PFSK-1 (cell line): ENCODE results near the gene XNDC1N.

ENCODE experiments used
- POLR2AphosphoS5 ChIP-seq: IDR thresholded peaks from 2 replicates; pipeline ENCODE4 v1.6.1; 2012; ENCODE audit warnings: low read depth, mild to moderate bottlenecking, control low read depth, low read length, moderate library complexity
- TAF1 ChIP-seq: IDR thresholded peaks from 2 replicates; pipeline ENCODE4 v1.6.1; 2012; ENCODE audit warnings: low read length, control low read depth, borderline replicate concordance; ENCODE audit not compliant: insufficient read depth
- TF ChIP-seq, protein P1 (sequence below), 2 experiments: IDR thresholded peaks; 2 replicates each; pipeline versions ENCODE4 v1.6.1 to v1.8.0; 2011 to 2012; ENCODE audit warnings: low read depth in 2 of 2, low read length in 2 of 2, control low read depth in 1 of 2, inconsistent platforms in 1 of 2, mild to moderate bottlenecking in 1 of 2, moderate library complexity in 1 of 2; ENCODE audit not compliant: insufficient read depth in 1 of 2

DNA sequence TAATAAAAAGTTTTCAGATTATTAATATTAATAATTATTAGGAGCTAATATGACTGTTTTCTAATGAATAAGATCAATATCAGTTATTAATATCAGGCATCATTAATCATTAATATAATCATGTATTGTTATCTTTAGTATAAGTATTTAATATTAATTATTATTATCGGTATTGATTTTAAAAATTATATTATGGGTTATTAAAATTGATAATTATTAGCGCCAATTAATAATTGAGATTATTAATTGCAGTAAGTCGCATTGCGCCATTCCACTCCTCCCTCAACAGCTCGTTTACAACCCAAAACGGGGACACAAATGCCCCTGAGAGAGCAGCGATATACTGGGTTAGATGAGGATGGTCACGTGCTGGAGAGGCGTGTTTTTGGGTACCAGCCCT lies 20.2 kb downstream of the XNDC1N start:
- TF ChIP-seq POLR2AphosphoS5, result no peak
- TF ChIP-seq, protein P1, sequence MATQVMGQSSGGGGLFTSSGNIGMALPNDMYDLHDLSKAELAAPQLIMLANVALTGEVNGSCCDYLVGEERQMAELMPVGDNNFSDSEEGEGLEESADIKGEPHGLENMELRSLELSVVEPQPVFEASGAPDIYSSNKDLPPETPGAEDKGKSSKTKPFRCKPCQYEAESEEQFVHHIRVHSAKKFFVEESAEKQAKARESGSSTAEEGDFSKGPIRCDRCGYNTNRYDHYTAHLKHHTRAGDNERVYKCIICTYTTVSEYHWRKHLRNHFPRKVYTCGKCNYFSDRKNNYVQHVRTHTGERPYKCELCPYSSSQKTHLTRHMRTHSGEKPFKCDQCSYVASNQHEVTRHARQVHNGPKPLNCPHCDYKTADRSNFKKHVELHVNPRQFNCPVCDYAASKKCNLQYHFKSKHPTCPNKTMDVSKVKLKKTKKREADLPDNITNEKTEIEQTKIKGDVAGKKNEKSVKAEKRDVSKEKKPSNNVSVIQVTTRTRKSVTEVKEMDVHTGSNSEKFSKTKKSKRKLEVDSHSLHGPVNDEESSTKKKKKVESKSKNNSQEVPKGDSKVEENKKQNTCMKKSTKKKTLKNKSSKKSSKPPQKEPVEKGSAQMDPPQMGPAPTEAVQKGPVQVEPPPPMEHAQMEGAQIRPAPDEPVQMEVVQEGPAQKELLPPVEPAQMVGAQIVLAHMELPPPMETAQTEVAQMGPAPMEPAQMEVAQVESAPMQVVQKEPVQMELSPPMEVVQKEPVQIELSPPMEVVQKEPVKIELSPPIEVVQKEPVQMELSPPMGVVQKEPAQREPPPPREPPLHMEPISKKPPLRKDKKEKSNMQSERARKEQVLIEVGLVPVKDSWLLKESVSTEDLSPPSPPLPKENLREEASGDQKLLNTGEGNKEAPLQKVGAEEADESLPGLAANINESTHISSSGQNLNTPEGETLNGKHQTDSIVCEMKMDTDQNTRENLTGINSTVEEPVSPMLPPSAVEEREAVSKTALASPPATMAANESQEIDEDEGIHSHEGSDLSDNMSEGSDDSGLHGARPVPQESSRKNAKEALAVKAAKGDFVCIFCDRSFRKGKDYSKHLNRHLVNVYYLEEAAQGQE (IDR thresholded peaks at IDR 0.05; ENCODE audit: insufficient read depth in 1 of 2, low read depth in 2 of 2, low read length in 2 of 2), result no peak
- no peak for TF ChIP-seq TAF1
